HG02884 (cell line): ENCODE data around the gene LRBA.
A peak's percentile ranks its signal among the peaks of the same experiment; 100 is the strongest.
"Not testable (repeated sequence)": the region's sequence is repeated elsewhere in the genome, so short reads cannot be mapped to it uniquely, and the experiment has no call there.

ENCODE experiments used
- ATAC-seq: cut with Tn5 transposase; IDR thresholded peaks from one replicate; pipeline ENCODE4 v1.9.1; 2021; ENCODE audit warnings: mild to moderate bottlenecking, moderate library complexity; ENCODE audit not compliant: unreplicated experiment

LRBA gene

DNA sequence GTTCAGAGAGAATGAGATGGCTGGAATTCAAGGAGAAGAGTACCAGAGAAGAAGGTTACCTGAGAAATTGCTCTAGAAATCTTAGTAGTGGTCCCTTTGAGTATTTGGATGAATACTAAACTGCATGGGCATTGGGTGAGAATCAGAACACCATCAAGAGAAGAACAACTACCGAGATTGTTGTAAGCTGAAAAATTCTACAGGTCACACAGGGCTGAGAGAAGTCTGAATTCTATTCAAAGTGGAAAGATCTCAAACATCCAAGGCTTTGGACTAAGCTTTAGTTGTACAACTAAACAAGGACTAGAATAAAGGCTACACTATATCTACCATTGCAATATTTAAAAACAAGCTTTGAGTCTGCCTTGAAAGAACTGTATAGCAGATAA is 40.8 kb downstream of the LRBA start:
- ATAC-seq = no peak

DNA sequence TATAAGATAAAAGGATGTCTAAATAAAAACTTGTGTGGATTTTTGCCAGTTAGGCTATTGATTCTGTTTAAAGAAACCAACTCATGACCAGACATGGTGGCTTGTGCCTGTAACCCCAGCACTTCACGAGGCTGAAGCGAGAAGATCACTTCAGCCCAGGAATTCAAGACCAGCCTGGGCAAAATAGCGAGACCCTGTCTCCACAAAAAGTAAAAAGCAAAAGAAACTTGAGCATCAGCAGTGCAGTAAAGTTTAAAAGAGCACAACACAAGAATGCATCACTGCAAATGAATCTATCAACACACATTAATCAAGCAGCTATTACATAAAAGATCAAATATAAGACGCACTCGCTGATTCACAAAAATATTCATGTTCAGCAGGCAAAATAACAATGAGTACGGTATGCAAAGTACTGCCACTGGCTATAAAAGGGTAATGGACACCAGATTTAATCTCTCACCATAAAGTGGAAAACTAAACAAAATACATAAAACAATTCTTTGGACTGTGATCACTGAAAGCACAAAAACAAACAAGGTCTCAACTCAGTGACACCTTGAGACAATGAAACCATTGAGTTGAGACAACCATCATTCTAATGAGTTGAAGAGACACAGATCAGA is 41.3 kb downstream of the LRBA start:
- no peak for ATAC-seq

DNA sequence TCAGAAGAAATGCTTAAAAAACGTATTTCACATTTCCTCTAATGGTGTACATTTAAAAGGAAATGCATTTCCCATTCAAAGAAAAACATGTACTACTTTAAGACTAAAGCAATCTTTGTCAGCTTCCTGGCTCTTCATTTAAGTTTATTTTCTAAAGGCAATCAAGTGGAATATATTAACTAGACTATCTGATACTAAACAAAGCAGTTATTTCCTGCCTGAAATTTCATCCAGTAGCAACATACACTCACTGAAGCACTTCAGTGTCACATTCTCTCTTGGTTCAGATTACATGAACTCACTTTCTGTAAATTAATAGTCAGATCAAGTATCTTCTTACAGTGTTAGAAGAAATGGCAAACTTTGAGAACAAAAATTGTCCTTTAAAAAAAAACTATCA is 42.5 kb downstream of the LRBA start:
- no peak for ATAC-seq

DNA sequence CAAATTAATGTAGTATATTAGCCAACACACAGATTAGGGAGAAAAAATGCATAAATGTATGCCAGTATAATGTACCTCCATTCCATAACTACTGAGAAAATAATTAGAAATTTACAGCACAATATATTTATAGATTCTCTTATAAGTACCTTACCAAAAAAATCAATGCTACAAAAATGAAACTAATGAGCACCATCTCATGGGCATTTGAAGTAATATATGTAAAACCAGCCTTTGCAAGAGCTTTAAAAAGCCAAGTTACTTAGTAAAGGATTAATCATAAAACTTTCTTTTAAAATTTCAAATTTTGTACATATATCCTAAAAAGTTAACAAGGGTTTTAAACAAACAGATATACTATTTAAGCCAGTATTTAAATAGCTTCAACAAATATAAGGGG is 43.2 kb downstream of the LRBA start:
- ATAC-seq = no peak

DNA sequence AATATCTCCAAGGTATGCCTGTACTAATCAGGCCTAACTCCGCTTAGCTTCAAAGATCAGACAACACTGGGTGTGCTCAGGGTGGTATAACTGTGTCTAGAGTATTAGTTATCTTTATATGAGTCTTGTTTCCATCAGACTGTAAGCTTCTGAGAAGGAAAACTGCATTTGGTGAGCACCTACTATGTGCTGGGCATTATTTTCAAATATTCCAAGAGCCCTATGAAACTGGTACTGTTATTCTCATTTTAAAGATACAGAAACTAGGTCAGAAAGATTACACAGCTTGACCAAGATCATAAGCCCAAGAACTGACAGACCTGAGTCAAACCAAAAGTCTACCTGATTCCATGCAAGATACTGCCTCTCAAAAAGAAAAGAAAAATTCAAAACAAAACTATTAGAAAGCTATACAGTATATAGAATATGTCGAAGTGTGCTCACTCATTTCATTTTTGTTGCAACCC is 44.4 kb downstream of the LRBA start:
- peak; percentile 91 for ATAC-seq

DNA sequence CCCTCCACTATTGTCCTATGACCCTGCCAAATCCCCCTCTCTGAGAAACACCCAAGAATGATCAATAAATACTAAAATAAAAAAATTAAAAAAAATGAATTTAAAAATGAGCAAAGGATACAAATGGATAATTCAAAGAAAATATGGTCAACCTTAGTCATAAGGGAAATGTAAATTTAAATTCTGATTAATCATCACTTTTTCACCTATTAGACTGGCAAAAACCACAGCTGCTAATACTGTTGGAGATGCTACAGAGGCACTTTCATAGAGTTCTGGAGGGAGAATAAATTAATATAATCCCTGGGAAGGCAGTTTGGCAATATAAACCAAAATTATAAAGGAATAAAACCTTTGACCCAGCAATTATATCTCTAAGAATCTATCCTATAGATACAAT is 50.3 kb downstream of the LRBA start:
- no peak for ATAC-seq

DNA sequence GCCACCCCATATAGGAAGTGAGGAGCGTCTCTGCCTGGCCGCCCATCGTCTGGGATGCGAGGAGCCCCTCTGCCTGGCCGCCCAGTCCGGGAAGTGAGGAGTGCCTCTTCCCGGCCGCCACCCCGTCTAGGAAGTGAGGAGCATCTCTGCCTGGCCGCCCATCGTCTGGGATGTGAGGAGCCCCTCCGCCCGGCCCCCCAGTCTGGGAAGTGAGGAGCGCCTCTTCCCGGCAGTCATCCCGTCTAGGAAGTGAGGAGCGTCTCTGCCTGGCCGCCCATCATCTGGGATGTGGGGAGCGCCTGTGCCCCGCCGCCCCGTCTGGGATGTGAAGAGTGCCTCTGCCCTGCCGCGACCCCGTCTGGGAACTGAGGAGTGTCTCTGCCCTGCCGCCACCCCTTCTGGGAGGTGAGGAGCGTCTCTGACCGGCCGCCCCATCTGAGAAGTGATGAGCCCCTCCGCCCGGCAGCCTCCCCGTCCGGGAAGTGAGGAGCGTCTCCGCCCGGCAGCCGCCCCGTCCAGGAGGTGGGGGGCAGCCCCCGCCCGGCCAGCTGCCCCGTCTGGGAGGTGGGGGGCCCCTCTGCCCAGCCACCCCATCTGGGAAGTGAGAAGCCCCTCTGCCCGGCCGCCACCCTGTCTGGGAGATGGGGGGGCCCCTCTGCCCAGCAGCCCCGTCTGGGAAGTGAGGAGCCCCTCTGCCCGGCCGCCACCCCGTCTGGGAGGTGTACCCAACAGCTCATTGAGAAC is 51.3 kb downstream of the LRBA start:
- ATAC-seq = not testable (repeated sequence)

DNA sequence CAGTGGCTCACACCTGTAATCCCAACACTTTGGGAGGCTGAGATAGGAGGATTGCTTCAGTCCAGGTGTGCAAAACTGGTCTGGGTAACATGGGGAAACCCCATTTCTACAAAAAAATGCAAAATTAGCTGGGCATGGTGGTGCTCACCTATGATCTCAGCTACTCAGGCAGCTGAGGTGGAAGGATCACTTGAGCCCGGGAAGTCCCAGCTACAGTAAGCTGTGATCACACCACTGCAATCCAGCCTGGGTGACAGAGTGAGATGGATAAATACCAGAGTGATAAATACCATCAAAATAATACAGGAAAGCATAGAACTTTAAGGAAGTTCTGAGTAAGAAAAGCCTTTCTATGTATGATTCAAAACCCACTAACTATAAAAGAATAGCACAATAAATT is 52.8 kb downstream of the LRBA start:
- ATAC-seq = peak; percentile 75

DNA sequence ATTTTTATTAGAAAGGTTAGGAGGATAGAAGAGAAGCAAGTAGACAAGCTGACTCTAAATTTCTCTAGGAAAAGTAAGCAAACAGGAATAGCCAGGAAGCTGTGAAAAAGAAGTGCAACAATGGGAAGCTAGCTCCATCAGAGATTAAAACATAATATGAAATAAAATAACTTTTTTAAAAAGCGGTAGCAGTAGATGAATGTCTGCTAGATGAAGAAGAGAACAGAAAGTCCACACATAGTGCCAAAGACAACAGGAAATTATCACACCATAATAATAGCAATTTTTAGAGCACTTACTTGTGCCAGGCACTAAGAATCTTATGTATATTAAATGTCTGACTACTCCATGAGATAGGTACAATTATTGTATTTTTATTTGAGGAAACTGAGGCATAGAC is 53.5 kb downstream of the LRBA start:
- ATAC-seq = no peak

DNA sequence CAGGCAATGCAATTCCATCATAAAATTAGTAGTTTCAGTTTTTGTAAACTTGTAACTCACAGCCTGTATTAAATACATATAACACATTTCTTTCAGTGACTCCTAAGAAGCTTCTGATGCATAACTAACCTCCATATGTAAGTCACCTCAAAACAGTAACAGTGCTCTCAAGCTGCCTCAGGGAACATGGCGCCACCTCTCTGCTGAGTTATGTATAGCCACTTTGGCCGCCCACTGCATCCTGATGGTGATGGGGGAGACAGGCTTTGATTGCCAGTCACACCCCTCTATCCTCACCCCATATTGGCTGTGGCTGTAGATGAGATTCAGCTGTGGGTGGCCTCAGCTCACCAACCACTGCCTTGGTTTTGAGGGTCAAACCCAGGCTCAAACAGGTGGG is 54.3 kb downstream of the LRBA start:
- peak; percentile 64 for ATAC-seq

DNA sequence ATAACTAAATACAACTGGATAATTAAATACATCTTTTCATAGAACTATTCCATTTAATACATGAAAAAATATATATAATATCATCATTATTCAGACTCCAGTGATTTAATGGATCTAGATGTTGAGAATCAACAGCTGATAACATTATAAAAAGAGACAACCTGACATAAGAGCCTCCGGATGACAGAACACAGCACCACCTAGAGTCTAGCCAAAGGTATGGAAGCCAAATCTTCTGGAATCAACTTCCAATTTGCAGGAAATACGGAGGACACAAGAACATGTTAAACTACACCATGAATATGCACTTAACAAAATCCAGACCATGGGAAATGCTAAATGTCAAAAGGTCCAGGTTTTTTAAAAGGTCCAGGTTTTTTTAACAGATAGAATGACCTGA is 55.0 kb downstream of the LRBA start:
- no peak for ATAC-seq

DNA sequence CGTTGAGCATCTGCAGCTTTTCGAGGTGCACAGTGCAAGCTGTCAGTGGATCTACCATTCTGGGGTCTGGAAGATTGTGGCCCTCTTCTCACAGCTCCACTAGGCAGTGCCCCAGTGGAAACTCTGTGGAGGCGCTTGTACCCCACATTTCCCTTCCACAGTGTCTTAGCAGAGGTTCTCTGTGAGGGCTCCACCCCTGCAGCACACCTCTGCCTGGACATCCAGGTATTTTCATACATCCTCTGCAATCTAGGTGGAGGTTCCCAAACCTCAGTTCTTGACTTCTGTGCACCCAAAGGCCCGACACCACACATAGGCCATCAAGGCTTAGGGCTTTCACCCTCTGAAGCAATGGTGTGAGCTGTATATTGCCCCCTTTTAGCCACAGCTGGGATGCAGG is 57.1 kb downstream of the LRBA start:
- ATAC-seq = not testable (repeated sequence)

DNA sequence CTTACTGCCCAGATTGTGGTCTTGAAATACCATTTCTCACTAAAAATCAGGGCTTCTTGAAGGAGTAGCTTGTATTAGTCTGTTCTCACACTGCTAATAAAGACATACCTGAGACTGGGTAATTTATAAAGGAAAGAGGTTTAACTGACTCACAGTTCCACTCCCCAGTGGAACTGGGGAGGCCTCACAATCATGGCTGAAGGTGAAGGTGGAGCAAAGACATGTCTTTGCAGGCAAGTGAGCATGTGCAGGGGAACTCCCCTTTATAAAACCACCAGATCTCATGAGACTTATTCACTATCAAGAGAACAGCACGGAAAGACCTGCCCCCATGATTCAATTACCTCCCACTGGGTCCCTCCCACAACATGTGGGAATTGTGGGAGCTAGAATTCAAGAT is 58.0 kb downstream of the LRBA start:
- ATAC-seq = not testable (repeated sequence)

DNA sequence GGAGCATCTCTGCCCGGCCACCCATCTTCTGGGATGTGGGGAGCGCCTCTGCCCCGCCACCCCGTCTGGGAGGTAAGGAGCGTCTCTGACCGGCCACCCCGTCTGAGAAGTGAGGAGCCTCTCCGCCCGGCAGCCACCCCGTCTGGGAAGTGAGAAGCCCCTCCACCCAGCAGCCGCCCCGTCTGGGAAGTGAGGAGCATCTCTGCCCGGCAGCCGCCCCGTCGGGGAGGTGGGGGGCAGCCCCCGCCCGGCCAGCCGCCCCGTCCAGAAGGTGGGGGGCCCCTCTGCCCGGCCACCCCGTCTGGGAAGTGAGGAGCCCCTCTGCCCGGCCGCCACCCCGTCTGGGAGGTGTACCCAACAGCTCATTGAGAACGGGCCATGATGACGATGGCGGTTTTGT is 61.2 kb downstream of the LRBA start:
- not testable (repeated sequence) for ATAC-seq

DNA sequence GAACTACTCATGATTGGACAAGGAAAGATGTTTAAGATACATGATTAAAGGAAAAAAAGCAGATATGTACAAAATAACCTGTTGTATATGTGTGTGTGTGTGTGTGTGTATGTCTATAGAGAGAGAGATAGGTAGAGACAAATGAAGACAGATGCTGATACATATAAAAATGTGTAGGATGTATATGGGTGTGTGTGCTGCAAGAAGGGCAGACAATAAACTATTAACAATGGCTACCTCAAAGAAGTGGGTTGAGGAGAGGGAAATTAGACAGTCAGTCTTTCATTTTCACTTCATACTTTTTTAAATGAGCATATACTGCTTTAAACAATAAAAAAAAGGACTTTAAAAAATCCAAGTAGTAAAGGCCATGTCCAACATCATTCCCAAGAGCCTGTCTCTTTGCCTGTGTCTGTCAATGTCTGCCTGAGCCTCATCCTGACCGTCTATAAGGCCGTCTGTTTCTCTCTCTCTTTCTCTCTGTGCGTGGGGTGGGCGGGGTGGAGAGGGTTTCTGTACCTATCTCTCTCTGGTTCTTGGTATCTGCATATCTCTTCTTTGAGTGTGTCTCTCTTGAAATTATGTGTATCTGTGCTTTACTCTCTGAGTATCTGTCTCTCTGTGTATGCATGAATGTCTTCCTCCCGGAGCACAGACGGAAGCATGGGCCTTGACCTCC is 62.8 kb downstream of the LRBA start:
- no peak for ATAC-seq

DNA sequence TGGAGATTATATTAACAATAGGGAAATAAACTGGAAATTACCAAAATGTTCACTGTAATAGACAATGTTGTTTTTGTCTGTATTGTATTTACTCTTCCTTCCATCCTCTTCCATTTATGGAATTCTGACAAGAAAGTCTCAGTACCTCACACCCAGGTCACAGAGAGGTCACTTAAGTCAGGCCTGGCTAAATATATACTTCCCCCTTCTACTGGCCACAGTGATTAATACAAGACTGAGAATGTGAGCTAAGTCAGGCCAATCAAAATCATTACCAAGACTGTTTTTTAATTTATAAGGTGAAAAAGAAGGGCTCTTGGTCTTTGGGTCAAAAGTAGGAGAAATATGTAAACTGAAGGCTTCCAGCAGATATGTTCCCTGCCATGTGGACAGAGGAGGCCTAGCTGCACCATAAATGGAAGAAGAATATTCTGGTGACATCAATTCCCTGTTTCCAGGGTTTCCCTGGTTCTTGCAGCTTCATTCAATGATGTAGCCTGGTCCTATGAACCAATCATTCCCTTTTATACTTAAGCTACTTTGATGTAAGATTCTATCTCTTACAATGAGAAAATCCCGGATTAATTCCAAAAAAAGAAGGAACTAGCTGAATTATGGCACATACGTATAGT is 64.3 kb downstream of the LRBA start:
- no peak for ATAC-seq

DNA sequence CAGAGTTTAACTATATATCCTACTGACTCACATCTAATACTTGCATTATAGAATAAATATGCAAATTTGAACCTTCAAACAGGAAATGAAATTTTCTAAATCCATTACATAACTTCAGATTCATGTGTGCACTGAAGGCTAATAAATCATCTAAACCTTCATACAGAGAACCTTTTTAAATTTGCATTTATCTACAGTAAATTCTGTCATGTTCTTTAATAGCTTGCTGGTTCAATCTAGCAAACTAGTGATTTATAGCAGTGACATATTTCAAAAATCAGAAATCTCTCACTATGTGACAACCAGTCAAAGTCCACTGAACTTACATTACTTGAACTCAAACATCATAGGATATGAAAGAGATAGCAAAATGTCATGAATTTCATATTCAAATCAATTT is 65.1 kb downstream of the LRBA start:
- ATAC-seq = no peak

DNA sequence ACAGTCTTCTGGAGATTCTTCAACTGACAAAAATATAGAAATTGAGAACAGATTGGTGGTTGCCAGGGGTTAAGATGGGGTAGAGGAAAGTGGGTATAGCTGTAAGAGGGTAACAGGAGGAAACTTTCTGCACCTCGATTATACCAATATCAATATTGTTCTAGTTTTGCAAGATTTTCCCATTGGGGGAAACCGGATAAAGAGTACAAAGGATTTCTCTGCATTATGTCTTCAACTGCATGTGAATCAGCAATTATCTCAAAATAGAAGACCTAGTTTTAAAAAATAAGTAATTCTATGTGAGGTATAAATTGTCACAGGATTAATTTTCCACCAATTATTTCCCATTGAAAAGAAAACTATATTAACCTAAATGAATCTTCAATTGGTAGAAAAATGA is 65.7 kb downstream of the LRBA start:
- ATAC-seq = no peak

DNA sequence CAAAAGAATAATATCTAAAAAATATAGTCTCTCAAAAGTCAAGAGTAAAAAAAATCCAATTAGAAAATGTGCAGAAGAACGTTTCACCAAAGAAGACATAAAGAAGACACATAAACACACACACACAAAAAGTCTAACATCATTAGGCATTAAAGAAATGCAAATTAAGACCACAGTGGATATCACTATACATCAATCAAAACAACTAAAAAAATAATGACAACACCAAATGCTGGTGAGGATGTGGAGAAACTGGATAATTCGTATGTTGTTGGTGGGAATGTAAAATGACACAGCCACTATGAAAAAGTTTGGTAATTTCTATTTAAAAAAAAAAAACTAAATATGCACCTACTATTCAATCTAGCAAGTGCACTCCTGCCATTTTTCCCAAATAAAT is 66.4 kb downstream of the LRBA start:
- no peak for ATAC-seq

DNA sequence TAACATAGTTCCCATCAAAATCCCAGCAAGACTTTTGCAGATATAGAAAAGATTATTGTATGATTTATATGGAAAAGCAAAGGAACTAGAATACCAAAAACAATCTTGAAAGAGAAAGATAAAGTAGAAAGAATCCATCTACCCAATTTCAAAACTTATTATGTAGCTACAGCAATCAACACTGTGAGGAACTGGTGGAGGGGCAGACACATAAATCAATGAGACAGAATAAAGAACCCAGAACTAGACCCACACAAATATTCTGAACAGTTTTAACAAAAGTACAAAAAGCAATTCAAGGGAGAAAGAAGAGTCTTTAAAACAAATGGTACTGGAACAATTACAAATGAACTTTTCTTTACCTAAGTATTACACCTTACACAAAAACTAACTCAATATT is 67.0 kb downstream of the LRBA start:
- ATAC-seq = no peak

DNA sequence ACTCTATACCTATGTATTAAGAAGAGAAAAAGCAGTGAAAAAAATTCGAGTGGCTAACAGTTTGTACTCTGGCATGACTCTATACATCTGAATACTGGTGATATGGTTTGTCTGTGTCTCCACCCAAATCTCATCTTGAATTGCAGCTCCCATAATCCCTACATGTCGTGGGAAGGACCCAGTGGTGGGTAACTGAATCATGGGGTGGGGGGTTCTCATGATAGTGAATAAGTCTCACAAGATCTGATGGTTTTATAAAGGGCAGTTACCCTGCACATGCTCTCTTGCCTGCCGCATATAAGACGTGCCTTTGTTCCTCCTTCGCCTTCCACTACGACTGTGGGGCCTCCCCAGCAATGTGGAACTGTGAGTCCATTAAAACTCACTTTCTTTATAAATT is 70.4 kb downstream of the LRBA start:
- ATAC-seq = no peak

DNA sequence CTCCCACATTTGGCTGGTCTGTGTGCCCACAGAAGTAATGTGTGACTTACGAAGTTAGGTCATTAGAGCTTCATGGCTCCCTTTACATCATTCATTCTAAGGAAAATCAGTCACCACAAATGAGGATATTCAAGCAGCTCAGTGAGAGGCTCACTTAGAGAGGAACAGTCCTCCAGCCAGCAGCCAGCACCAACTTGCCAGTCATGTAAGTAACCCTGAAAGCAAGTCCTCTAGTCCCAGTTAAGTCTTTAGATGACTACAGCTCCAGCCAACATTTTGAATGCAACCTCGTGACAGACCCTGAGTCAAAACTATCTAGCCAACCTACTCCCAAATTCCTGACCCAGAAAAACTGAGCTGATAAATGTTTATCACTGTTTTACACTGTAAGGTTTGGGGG is 71.3 kb downstream of the LRBA start:
- ATAC-seq = no peak
